Panc1 (cell line): ENCODE results near the gene ALOX5AP.

Experiments used
- CTCF ChIP-seq: fragments of 450-650 bp; IDR thresholded peaks from 2 replicates; pipeline ENCODE4 v1.5.1; 2017; ENCODE audit warnings: mild to moderate bottlenecking
- POLR2AphosphoS5 ChIP-seq: IDR thresholded peaks from 2 replicates; pipeline ENCODE4 v1.6.1; 2012; ENCODE audit warnings: mild to moderate bottlenecking, low read depth, low read length, moderate library complexity
- REST ChIP-seq, 2 experiments: IDR thresholded peaks; 2 replicates each; pipeline ENCODE4 v1.6.1; 2011 to 2012; ENCODE audit warnings: low read depth in 2 of 2, control low read depth in 1 of 2, low read length in 1 of 2, mild to moderate bottlenecking in 1 of 2, moderate library complexity in 1 of 2; ENCODE audit not compliant: insufficient read depth in 1 of 2
- SIN3A ChIP-seq: IDR thresholded peaks from 2 replicates; pipeline ENCODE4 v1.6.1; 2012; ENCODE audit warnings: low read depth, mild to moderate bottlenecking, low read length, moderate library complexity, borderline replicate concordance; ENCODE audit not compliant: insufficient read depth
- TCF7L2 ChIP-seq: IDR thresholded peaks from 2 replicates; pipeline ENCODE4 v1.6.1; 2011; ENCODE audit warnings: mild to moderate bottlenecking, low read depth, low read length, inconsistent platforms

DNA sequence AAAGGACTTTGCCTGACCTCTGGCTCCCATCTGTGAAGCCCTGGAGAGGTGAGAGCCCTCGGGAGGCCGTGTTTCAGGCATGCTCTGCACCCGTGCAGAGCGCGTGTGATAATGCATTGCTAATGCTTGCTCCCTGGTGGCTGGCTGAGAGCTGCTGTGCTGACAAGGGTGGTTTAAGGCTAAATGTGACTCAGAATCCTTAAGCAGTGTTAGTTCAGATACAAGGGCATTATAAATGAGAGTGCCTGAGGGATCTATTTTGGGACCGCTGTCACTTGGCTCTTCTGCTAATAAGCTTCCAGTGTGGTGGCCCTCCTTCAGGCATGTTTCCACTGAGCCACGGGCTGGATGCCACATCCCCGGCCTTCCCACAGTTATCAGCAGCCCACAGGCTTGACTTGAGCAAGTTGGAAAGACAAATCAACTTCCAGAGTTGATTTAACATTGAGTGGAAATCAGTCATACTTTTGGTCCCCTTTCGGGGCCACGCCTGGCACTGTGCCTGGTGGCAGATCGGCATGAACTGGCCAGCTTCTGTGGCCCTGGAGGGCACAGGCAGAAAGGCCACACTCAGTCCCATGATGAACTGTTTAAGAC is 17.0 kb downstream of the ALOX5AP start:
- no peak for TF ChIP-seq REST (IDR thresholded peaks at IDR 0.05; ENCODE audit: insufficient read depth in 1 of 2, low read depth in 2 of 2, low read length in 1 of 2)
- TF ChIP-seq TCF7L2, result no peak
- TF ChIP-seq CTCF, result no peak
- TF ChIP-seq POLR2AphosphoS5, result no peak
- TF ChIP-seq SIN3A, result no peak
